Parietal lobe (tissue), 2 donors: ENCODE measurements around the gene CAMK2N2. TPM values are rescaled to one million over a fixed set of nuclear protein-coding genes. Genes with fewer than 3 reads are reported as not detected.

Source experiments
- small RNA-seq: library from RNA; depleted of rRNA; stranded (forward); fragments of <200 nt; gene quantifications from one replicate; pipeline ENCODE3, GENCODE V24; 2014; ENCODE audit warnings: low replicate concordance
- total RNA-seq: library from RNA; depleted of rRNA; stranded (reverse); fragments of >200 nt; gene quantifications from one replicate; pipeline ENCODE4 v1.2.3, GENCODE V29; 2014

The CAMK2N2 gene
- total RNA-seq, result 3.4 TPM

GRCh38 chr3:184261270-184261853 is at the start of gene CAMK2N2:
Gene CAMK2N2, minus strand, starts transcription at chr3:184261553. Its CDS starts 268 bp downstream, at chr3:184261285.

GRCh38 chr3:184298759-184299487 is 37.6 kb upstream of the CAMK2N2 start, which contains the start of gene PSMD2:
Gene PSMD2, plus strand, starts transcription at chr3:184299241. Its CDS starts 26 bp downstream, at chr3:184299267.

GRCh38 chr3:184275961-184276910 is 14.9 kb upstream of the CAMK2N2 start, which contains the start of gene ECE2:
Gene ECE2, plus strand, starts transcription at chr3:184276022. Its CDS starts 132 bp downstream, at chr3:184276154.

GRCh38 chr3:184249412-184250166 is 11.8 kb downstream of the CAMK2N2 start, which contains the start of gene EEF1AKMT4:
Gene EEF1AKMT4, plus strand, starts transcription at chr3:184249672. Its CDS starts 23 bp downstream, at chr3:184249695.

GRCh38 chr3:184248454-184249411 is 12.6 kb downstream of the CAMK2N2 start, which contains the start of gene ALG3:
Gene ALG3, minus strand, starts transcription at chr3:184248962. Its CDS starts 22 bp downstream, at chr3:184248940.

GRCh38 chr3:184229394-184230080 is 31.8 kb downstream of the CAMK2N2 start, which contains the start of gene VWA5B2:
Gene VWA5B2, plus strand, starts transcription at chr3:184229585. Its CDS starts 944 bp downstream, at chr3:184230529.

Small RNA genes within 50 kb of the gene (small RNA-seq; reads per million reads assigned to genes)
- 0.18 reads per million for gene MIR1224

Other genes starting within 250 kb of the CAMK2N2 start
- gene ABCC5, start 243.7 kb downstream of the CAMK2N2 start, total RNA-seq, result 121 TPM
- gene HTR3D, start 229.8 kb downstream of the CAMK2N2 start, total RNA-seq, result not detected
- not detected for gene HTR3C, start 208.5 kb downstream of the CAMK2N2 start, total RNA-seq
- gene HTR3E, start 164.5 kb downstream of the CAMK2N2 start, total RNA-seq, result not detected
- gene EIF2B5, start 126.2 kb downstream of the CAMK2N2 start, total RNA-seq, result 61.7 TPM
- gene DVL3, start 106.2 kb downstream of the CAMK2N2 start, total RNA-seq, result 51.6 TPM
- 295 TPM for gene AP2M1, start 86.7 kb downstream of the CAMK2N2 start, total RNA-seq
- gene ABCF3, start 75.4 kb downstream of the CAMK2N2 start, total RNA-seq, result 79.2 TPM
- 0.63 TPM for gene VWA5B2, start 32.0 kb downstream of the CAMK2N2 start, total RNA-seq
- gene ALG3, start 12.6 kb downstream of the CAMK2N2 start, total RNA-seq, result 15.7 TPM
- gene EEF1AKMT4, start 11.9 kb downstream of the CAMK2N2 start, total RNA-seq, result 0.63 TPM
- 6.9 TPM for gene ECE2, start 14.5 kb upstream of the CAMK2N2 start, total RNA-seq
- gene PSMD2, start 37.7 kb upstream of the CAMK2N2 start, total RNA-seq, result 260 TPM
- 118 TPM for gene EIF4G1, start 53.1 kb upstream of the CAMK2N2 start, total RNA-seq
- 62.6 TPM for gene FAM131A, start 76.0 kb upstream of the CAMK2N2 start, total RNA-seq
- 15.0 TPM for gene CLCN2, start 100.1 kb upstream of the CAMK2N2 start, total RNA-seq
- gene POLR2H, start 100.2 kb upstream of the CAMK2N2 start, total RNA-seq, result 44.1 TPM
- gene THPO, start 116.7 kb upstream of the CAMK2N2 start, total RNA-seq, result 0.63 TPM
- 12.5 TPM for gene CHRD, start 118.5 kb upstream of the CAMK2N2 start, total RNA-seq